ENCODE measurements around the gene FUT2.

FUT2 gene

DNA sequence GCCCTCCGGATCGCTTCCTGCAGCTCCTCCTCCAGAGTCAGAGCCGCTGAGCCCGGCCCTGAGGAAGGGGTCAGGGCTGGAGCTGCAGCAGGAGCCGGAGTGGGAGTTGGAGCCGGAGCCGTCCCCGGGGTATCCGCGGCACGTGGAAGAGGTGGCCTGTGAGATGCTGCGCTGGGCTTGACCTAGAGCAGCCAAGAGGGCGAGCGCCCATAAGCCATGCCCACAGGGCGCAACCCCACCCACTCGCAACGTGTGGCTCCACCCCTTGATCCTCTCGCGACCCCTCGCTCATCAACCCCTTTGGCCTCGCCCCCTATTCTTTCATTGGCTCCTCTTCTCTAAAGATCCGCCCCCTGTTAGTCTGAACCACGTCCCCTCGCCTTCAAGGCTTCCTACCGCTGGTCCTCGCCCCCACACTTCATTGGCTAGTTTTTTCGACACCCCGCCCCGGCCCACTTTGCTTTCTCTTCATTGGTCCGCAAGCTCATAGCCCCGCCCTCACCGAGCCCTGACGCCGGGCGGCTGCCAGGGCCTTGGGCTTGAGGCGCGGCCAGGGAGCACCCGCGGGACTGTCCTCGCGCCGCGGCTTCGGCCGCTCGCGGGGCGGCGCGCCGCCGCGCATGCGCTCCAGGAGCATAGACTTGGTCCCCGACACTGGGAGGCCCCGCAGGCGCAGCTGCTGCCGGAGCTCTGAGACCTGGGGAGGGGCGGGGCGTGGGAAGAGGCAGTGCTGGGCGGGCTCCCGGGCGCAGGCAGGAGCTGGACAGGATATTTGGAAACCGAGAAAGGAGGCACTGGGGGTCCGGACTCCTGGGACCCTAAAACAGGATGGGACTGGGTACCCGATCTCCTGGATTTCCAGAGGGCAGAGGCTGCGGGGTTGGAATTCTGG lies 18.3 kb downstream of the FUT2 start (continued):
- peak; percentile 98 for TF ChIP-seq SP3 (tag by site-specific recombination; IDR thresholded peaks at IDR 0.05)
- peak; percentile 98 for TF ChIP-seq ZBTB8A (tag by site-specific recombination; IDR thresholded peaks at IDR 0.05)
- no peak for TF ChIP-seq MYNN (tag by site-specific recombination; IDR thresholded peaks at IDR 0.05; ENCODE audit: borderline replicate concordance)
- no peak for TF ChIP-seq ZFP3 (tag by site-specific recombination; IDR thresholded peaks at IDR 0.05; ENCODE audit: low read depth)
- no peak for TF ChIP-seq ZNF558 (tag by site-specific recombination; IDR thresholded peaks at IDR 0.05)
- TF ChIP-seq, protein P1, sequence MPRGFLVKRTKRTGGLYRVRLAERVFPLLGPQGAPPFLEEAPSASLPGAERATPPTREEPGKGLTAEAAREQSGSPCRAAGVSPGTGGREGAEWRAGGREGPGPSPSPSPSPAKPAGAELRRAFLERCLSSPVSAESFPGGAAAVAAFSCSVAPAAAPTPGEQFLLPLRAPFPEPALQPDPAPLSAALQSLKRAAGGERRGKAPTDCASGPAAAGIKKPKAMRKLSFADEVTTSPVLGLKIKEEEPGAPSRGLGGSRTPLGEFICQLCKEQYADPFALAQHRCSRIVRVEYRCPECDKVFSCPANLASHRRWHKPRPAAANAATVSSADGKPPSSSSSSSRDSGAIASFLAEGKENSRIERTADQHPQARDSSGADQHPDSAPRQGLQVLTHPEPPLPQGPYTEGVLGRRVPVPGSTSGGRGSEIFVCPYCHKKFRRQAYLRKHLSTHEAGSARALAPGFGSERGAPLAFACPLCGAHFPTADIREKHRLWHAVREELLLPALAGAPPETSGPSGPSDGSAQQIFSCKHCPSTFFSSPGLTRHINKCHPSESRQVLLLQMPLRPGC (tag by site-specific recombination; IDR thresholded peaks at IDR 0.05), result no peak
- no peak for TF ChIP-seq ZNF544 (tag by site-specific recombination; IDR thresholded peaks at IDR 0.05)
- TF ChIP-seq ZNF747 (tag by site-specific recombination; IDR thresholded peaks at IDR 0.05), result no peak
- TF ChIP-seq ZFP37 (tag by site-specific recombination; IDR thresholded peaks at IDR 0.05), result no peak
- TF ChIP-seq, protein P2, sequence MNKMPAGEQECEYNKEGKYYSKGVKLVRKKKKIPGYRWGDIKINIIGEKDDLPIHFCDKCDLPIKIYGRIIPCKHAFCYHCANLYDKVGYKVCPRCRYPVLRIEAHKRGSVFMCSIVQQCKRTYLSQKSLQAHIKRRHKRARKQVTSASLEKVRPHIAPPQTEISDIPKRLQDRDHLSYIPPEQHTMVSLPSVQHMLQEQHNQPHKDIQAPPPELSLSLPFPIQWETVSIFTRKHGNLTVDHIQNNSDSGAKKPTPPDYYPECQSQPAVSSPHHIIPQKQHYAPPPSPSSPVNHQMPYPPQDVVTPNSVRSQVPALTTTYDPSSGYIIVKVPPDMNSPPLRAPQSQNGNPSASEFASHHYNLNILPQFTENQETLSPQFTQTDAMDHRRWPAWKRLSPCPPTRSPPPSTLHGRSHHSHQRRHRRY (tag by site-specific recombination; IDR thresholded peaks at IDR 0.05), result no peak
- TF ChIP-seq, protein P3, sequence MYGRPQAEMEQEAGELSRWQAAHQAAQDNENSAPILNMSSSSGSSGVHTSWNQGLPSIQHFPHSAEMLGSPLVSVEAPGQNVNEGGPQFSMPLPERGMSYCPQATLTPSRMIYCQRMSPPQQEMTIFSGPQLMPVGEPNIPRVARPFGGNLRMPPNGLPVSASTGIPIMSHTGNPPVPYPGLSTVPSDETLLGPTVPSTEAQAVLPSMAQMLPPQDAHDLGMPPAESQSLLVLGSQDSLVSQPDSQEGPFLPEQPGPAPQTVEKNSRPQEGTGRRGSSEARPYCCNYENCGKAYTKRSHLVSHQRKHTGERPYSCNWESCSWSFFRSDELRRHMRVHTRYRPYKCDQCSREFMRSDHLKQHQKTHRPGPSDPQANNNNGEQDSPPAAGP (tag by site-specific recombination; IDR thresholded peaks at IDR 0.05), result no peak
- TF ChIP-seq ZNF211 (tag by site-specific recombination; IDR thresholded peaks at IDR 0.05; ENCODE audit: low read depth), result no peak
- TF ChIP-seq, protein P4, sequence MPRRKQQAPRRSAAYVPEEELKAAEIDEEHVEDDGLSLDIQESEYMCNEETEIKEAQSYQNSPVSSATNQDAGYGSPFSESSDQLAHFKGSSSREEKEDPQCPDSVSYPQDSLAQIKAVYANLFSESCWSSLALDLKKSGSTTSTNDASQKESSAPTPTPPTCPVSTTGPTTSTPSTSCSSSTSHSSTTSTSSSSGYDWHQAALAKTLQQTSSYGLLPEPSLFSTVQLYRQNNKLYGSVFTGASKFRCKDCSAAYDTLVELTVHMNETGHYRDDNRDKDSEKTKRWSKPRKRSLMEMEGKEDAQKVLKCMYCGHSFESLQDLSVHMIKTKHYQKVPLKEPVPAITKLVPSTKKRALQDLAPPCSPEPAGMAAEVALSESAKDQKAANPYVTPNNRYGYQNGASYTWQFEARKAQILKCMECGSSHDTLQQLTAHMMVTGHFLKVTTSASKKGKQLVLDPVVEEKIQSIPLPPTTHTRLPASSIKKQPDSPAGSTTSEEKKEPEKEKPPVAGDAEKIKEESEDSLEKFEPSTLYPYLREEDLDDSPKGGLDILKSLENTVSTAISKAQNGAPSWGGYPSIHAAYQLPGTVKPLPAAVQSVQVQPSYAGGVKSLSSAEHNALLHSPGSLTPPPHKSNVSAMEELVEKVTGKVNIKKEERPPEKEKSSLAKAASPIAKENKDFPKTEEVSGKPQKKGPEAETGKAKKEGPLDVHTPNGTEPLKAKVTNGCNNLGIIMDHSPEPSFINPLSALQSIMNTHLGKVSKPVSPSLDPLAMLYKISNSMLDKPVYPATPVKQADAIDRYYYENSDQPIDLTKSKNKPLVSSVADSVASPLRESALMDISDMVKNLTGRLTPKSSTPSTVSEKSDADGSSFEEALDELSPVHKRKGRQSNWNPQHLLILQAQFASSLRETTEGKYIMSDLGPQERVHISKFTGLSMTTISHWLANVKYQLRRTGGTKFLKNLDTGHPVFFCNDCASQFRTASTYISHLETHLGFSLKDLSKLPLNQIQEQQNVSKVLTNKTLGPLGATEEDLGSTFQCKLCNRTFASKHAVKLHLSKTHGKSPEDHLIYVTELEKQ (tag by site-specific recombination; IDR thresholded peaks at IDR 0.05; ENCODE audit: borderline replicate concordance), result no peak
- TF ChIP-seq, protein P5, sequence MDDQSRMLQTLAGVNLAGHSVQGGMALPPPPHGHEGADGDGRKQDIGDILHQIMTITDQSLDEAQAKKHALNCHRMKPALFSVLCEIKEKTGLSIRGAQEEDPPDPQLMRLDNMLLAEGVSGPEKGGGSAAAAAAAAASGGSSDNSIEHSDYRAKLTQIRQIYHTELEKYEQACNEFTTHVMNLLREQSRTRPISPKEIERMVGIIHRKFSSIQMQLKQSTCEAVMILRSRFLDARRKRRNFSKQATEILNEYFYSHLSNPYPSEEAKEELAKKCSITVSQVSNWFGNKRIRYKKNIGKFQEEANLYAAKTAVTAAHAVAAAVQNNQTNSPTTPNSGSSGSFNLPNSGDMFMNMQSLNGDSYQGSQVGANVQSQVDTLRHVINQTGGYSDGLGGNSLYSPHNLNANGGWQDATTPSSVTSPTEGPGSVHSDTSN (CRISPR knock-in tag; IDR thresholded peaks at IDR 0.05), result peak; percentile 43; the same call in 1 of the 2 replicates
- 0 out of 2 replicates have a peak, but pooled peaks have one; percentile 13 for TF ChIP-seq BCL11A (tag by site-specific recombination; IDR thresholded peaks at IDR 0.05; ENCODE audit: low read depth)
- no peak for TF ChIP-seq ZNF202 (tag by site-specific recombination; IDR thresholded peaks at IDR 0.05; ENCODE audit: borderline replicate concordance)
- TF ChIP-seq ZNF174 (tag by site-specific recombination; IDR thresholded peaks at IDR 0.05), result no peak
- TF ChIP-seq, protein P6, sequence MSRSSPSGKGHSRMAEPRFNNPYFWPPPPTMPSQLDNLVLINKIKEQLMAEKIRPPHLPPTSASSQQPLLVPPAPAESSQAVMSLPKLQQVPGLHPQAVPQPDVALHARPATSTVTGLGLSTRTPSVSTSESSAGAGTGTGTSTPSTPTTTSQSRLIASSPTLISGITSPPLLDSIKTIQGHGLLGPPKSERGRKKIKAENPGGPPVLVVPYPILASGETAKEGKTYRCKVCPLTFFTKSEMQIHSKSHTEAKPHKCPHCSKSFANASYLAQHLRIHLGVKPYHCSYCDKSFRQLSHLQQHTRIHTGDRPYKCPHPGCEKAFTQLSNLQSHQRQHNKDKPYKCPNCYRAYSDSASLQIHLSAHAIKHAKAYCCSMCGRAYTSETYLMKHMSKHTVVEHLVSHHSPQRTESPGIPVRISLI (tag by site-specific recombination; IDR thresholded peaks at IDR 0.05), result no peak
- TF ChIP-seq, protein P7, sequence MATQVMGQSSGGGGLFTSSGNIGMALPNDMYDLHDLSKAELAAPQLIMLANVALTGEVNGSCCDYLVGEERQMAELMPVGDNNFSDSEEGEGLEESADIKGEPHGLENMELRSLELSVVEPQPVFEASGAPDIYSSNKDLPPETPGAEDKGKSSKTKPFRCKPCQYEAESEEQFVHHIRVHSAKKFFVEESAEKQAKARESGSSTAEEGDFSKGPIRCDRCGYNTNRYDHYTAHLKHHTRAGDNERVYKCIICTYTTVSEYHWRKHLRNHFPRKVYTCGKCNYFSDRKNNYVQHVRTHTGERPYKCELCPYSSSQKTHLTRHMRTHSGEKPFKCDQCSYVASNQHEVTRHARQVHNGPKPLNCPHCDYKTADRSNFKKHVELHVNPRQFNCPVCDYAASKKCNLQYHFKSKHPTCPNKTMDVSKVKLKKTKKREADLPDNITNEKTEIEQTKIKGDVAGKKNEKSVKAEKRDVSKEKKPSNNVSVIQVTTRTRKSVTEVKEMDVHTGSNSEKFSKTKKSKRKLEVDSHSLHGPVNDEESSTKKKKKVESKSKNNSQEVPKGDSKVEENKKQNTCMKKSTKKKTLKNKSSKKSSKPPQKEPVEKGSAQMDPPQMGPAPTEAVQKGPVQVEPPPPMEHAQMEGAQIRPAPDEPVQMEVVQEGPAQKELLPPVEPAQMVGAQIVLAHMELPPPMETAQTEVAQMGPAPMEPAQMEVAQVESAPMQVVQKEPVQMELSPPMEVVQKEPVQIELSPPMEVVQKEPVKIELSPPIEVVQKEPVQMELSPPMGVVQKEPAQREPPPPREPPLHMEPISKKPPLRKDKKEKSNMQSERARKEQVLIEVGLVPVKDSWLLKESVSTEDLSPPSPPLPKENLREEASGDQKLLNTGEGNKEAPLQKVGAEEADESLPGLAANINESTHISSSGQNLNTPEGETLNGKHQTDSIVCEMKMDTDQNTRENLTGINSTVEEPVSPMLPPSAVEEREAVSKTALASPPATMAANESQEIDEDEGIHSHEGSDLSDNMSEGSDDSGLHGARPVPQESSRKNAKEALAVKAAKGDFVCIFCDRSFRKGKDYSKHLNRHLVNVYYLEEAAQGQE (tag by site-specific recombination; IDR thresholded peaks at IDR 0.05), result no peak
- TF ChIP-seq, protein P8, sequence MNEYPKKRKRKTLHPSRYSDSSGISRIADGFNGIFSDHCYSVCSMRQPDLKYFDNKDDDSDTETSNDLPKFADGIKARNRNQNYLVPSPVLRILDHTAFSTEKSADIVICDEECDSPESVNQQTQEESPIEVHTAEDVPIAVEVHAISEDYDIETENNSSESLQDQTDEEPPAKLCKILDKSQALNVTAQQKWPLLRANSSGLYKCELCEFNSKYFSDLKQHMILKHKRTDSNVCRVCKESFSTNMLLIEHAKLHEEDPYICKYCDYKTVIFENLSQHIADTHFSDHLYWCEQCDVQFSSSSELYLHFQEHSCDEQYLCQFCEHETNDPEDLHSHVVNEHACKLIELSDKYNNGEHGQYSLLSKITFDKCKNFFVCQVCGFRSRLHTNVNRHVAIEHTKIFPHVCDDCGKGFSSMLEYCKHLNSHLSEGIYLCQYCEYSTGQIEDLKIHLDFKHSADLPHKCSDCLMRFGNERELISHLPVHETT (tag by site-specific recombination; IDR thresholded peaks at IDR 0.05), result no peak

Data from HEK293 (cell line).